HCT116 (cell line): ENCODE data around the gene SEMA5A. TPM values are rescaled to one million over a fixed set of nuclear protein-coding genes. Genes with fewer than 3 reads are reported as not detected.

Source experiments
- ATAC-seq: fragments of 200-7000 bp; cut with Tn5 transposase; 2 replicates; pipeline ENCODE4 v1.9.1; 2020; ENCODE audit warnings: mild to moderate bottlenecking, moderate library complexity
- BruUV-seq: library from RNA; stranded (reverse); fragments of 400-500 nt; replicated peaks from 2 replicates; lab custom pipeline; 2021; lab: Mats Ljungman, UMichigan
- CTCF ChIA-PET: fragments of 300-600 bp; sonication (Branson Sonifier 250); formaldehyde crosslinking; loops from one replicate; lab custom pipeline; 2021; ENCODE audit warnings: antibody characterized with exemption; lab: Charles Lee
- POLR2A ChIA-PET: fragments of 300-600, 350-600 bp; sonication (Branson Sonifier 250); formaldehyde crosslinking; loops from one replicate; lab custom pipeline; 2021; ENCODE audit warnings: antibody characterized with exemption; lab: Charles Lee
- RAD21 ChIA-PET, 2 experiments: fragments of 300-600 bp; sonication (Branson Sonifier 250); formaldehyde crosslinking; loops; one replicate each; lab custom pipeline; 2023; ENCODE audit warnings: low total read pairs in 2 of 2; ENCODE audit not compliant: uncharacterized antibody in 2 of 2, unreplicated experiment in 2 of 2, low non-redundant PET in 1 of 2; lab: Charles Lee
- DNase-seq: peaks from one replicate; pipeline ENCODE4 v3.0.0-alpha.2; 2010; ENCODE audit warnings: low read depth, low spot score
- H2AFZ ChIP-seq: fragments of 200-600 bp; shearing (Covaris generic), sonication (generic); 2 replicates; pipeline ENCODE4 v1.6.1; 2017; ENCODE audit warnings: low read depth, mixed run types, mixed read lengths, antibody characterized with exemption, low read length; ENCODE audit not compliant: poor library complexity, severe bottlenecking
- H3K27ac ChIP-seq: 2 replicates; pipeline ENCODE4 v1.5.1; 2012; ENCODE audit warnings: low read depth, low read length
- H3K27me3 ChIP-seq: fragments of 200-600 bp; sonication (generic); 2 replicates; pipeline ENCODE4 v1.6.1; 2016; ENCODE audit warnings: mixed run types, low read length, mixed read lengths; ENCODE audit not compliant: insufficient read depth
- H3K36me3 ChIP-seq, 2 experiments: fragments of 200-500 bp in 1 of 2; fragments of 200-600 bp in 1 of 2; sonication (Bioruptor generic) in 1 of 2; sonication (generic) in 1 of 2; 2 replicates each; pipeline versions ENCODE4 v1.5.1 to v1.6.1; 2014 to 2016; ENCODE audit warnings: low read length in 2 of 2, inconsistent platforms in 1 of 2, mixed read lengths in 1 of 2, mixed run types in 1 of 2; ENCODE audit not compliant: insufficient read depth in 2 of 2, control insufficient read depth in 1 of 2
- H3K4me1 ChIP-seq, 2 experiments: fragments of 200-600 bp in 1 of 2; sonication (generic) in 1 of 2; 2 replicates each; pipeline versions ENCODE4 v1.5.1 to v1.6.1; 2012 to 2017; ENCODE audit warnings: low read length in 2 of 2, inconsistent platforms in 1 of 2, mild to moderate bottlenecking in 1 of 2, mixed read lengths in 1 of 2, mixed run types in 1 of 2, moderate library complexity in 1 of 2; ENCODE audit not compliant: insufficient read depth in 2 of 2, control insufficient read depth in 1 of 2
- H3K4me2 ChIP-seq: fragments of 200-600 bp; sonication (generic); 2 replicates; pipeline ENCODE4 v1.6.1; 2017; ENCODE audit warnings: mixed run types, low read length, mixed read lengths
- H3K4me3 ChIP-seq, 2 experiments: fragments of 200-600 bp in 1 of 2; sonication (generic) in 1 of 2; replicated peaks in 1 of 2; 2 replicates each; pipeline ENCODE4 v1.5.1; 2011 to 2016; ENCODE audit warnings: low read length in 2 of 2, control low read depth in 1 of 2, low read depth in 1 of 2, mild to moderate bottlenecking in 1 of 2, mixed read lengths in 1 of 2, mixed run types in 1 of 2
- H3K79me2 ChIP-seq: fragments of 200-600 bp; sonication (generic); 2 replicates; pipeline ENCODE4 v1.6.1; 2017; ENCODE audit warnings: mild to moderate bottlenecking, mixed run types, low read length, moderate library complexity, mixed read lengths; ENCODE audit not compliant: insufficient read depth
- H3K9ac ChIP-seq: fragments of 200-600 bp; sonication (generic); 2 replicates; pipeline ENCODE4 v1.6.1; 2016; ENCODE audit warnings: low read length, mixed read lengths
- H3K9me2 ChIP-seq: fragments of 200-600 bp; sonication (generic), shearing (Covaris generic); 2 replicates; pipeline ENCODE4 v1.6.1; 2017; ENCODE audit warnings: mixed run types, mild to moderate bottlenecking, moderate library complexity; ENCODE audit not compliant: insufficient read depth
- H3K9me3 ChIP-seq, 2 experiments: fragments of 200-500 bp in 1 of 2; fragments of 200-600 bp in 1 of 2; sonication (Bioruptor generic) in 1 of 2; sonication (generic) in 1 of 2; 2 replicates each; pipeline ENCODE4 v1.6.1; 2014 to 2017; ENCODE audit warnings: low read length in 2 of 2, mixed read lengths in 2 of 2, inconsistent platforms in 1 of 2, low read depth in 1 of 2, mild to moderate bottlenecking in 1 of 2, mixed run types in 1 of 2, moderate library complexity in 1 of 2; ENCODE audit not compliant: control insufficient read depth in 1 of 2, insufficient read depth in 1 of 2
- H4K20me1 ChIP-seq: fragments of 200-600 bp; sonication (generic), shearing (Covaris generic); 2 replicates; pipeline ENCODE4 v1.6.1; 2017; ENCODE audit warnings: mixed run types, mild to moderate bottlenecking, moderate library complexity; ENCODE audit not compliant: insufficient read depth
- EZH2phosphoT487 ChIP-seq: fragments of 200-600 bp; IDR thresholded peaks from 2 replicates; pipeline ENCODE4 v1.6.1; 2018; ENCODE audit warnings: antibody characterized with exemption, borderline replicate concordance
- JUND ChIP-seq: IDR thresholded peaks from 2 replicates; pipeline ENCODE4 v1.6.1; 2012
- POLR2A ChIP-seq: IDR thresholded peaks from 2 replicates; pipeline ENCODE4 v1.7.0; 2011; ENCODE audit warnings: borderline replicate concordance; ENCODE audit not compliant: insufficient read depth, insufficient read length; ENCODE audit errors: extremely low read depth
- TCF7L2 ChIP-seq: IDR thresholded peaks from 2 replicates; pipeline ENCODE4 v1.7.0; 2011; ENCODE audit warnings: borderline replicate concordance, inconsistent platforms; ENCODE audit not compliant: insufficient read depth, insufficient read length; ENCODE audit errors: extremely low read depth
- ZBTB33 ChIP-seq: IDR thresholded peaks from 2 replicates; pipeline ENCODE4 v1.6.1; 2011; ENCODE audit warnings: mild to moderate bottlenecking, low read length, moderate library complexity; ENCODE audit not compliant: insufficient replicate concordance; ENCODE audit errors: extremely low read depth
- intact Hi-C: fragments of 100-400 bp; cut with micrococcal nuclease; formaldehyde crosslinking; loops from 2 replicates; pipeline ENCODE4 v1.10.0; 2022
- total RNA-seq: library from RNA; stranded (reverse); gene quantifications from one replicate; pipeline ENCODE4 v1.2.1, GENCODE V29; 2021; ENCODE audit not compliant: unreplicated experiment

Gene SEMA5A
- total RNA-seq, 1 experiment from 2014 or later, result 0.02 TPM

GRCh38 chr5:9091896-9092662 lies 453.8 kb downstream of the SEMA5A start:
- Histone ChIP-seq H3K36me3 (no peaks in the 10 kb centered on the region), H3K4me3 (no peak overlapping the region), H3K4me2 (no peak overlapping the region), H3K9ac (no peak overlapping the region), H3K9me3 (peaks cover under 1 to 15% of the 10 kb centered on the region in 2 experiments; a peak in 2 of 4 replicates), H3K9me2 (no peaks in the 10 kb centered on the region), H2AFZ (no peak overlapping the region), H3K27ac (no peak overlapping the region), H3K4me1 (no peaks in the 10 kb centered on the region), H4K20me1 (no peaks in the 10 kb centered on the region), H3K79me2 (no peaks in the 10 kb centered on the region), H3K27me3 (no peaks in the 10 kb centered on the region)
- no peak for TF ChIP-seq TCF7L2
- POLR2A ChIA-PET, result no interaction called here
- RAD21 ChIA-PET, result no interaction called here
- CTCF ChIA-PET, result no interaction called here
- ATAC-seq (no peak), DNase-seq (no peak)
- BruUV-seq, result no TSS peak
- intact Hi-C loops, result no loop called here

- ChIA-PET CTCF (no interaction called here), POLR2A (no interaction called here), RAD21 (no interaction called here)
- H3K9ac ChIP-seq, result no peak overlapping the region
- peaks cover 0 to 15% of the 10 kb centered on the region in 2 experiments; a peak in 2 of 4 replicates for H3K9me3 ChIP-seq
- no peak overlapping the region for H3K4me3 ChIP-seq
- no peaks in the 10 kb centered on the region for H3K79me2 ChIP-seq
- no peak for TF ChIP-seq JUND
- TF ChIP-seq ZBTB33, result no peak
- TF ChIP-seq EZH2phosphoT487, result no peak
- TF ChIP-seq POLR2A, result no peak
- H3K27ac ChIP-seq, result no peak overlapping the region
- H3K36me3 ChIP-seq, result no peaks in the 10 kb centered on the region
- no peak for DNase-seq
- no peak overlapping the region for H3K4me2 ChIP-seq
- H2AFZ ChIP-seq, result no peak overlapping the region
- ATAC-seq, result no peak
- no peaks in the 10 kb centered on the region for H3K9me2 ChIP-seq
- intact Hi-C loops, result no loop called here
- BruUV-seq, result no TSS peak
- H3K27me3 ChIP-seq, result no peaks in the 10 kb centered on the region
- H4K20me1 ChIP-seq, result no peaks in the 10 kb centered on the region
- no peaks in the 10 kb centered on the region for H3K4me1 ChIP-seq
These were observed 455.4 kb downstream of the SEMA5A start for GRCh38 chr5:9090381-9091026.
